Uterus (tissue), 4 donors: ENCODE data around the gene PCYT1A. TPM values are rescaled to one million over a fixed set of nuclear protein-coding genes. Genes with fewer than 3 reads are reported as not detected.
"Not testable (repeated sequence)": the region's sequence is repeated elsewhere in the genome, so short reads cannot be mapped to it uniquely, and the experiment has no call there.

Source experiments
- DNase-seq, 2 donors: peaks; one replicate each; pipeline ENCODE4 v3.0.0-alpha.2; 2019 to 2020
- H3K27ac ChIP-seq, 2 donors: fragments of 200-600 bp; sonication (generic); 1 replicate in 1 of 2; 2 replicates in 1 of 2; pipeline ENCODE4 v1.5.1; 2016 to 2018
- H3K27me3 ChIP-seq, 2 donors: fragments of 200-600 bp; sonication (generic); one replicate each; pipeline ENCODE4 v1.5.1; 2018 to 2019; ENCODE audit warnings: control low read depth in 1 of 2
- H3K36me3 ChIP-seq, 2 donors: fragments of 200-600 bp; sonication (generic); one replicate each; pipeline ENCODE4 v1.5.1; 2019; ENCODE audit warnings: control low read depth in 1 of 2
- H3K4me1 ChIP-seq, 2 donors: fragments of 200-600 bp; sonication (generic); one replicate each; pipeline ENCODE4 v1.5.1; 2018 to 2019; ENCODE audit warnings: control low read depth in 1 of 2
- H3K4me3 ChIP-seq, 2 donors: fragments of 200-600 bp; sonication (generic); 1 replicate in 1 of 2; 2 replicates in 1 of 2; pipeline ENCODE4 v1.5.1; 2018 to 2019; ENCODE audit warnings: mild to moderate bottlenecking in 1 of 2
- H3K9me3 ChIP-seq, 2 donors: fragments of 200-600 bp; sonication (generic); one replicate each; pipeline ENCODE4 v1.5.1; 2019; ENCODE audit warnings: control low read depth in 1 of 2
- CTCF ChIP-seq, 4 experiments: fragments of 200-600 bp in 2 of 4; fragments of 450-650 bp in 2 of 4; sonication (generic) in 2 of 4; IDR thresholded peaks; one replicate each; pipeline ENCODE4 v1.5.1; 2016 to 2019; ENCODE audit warnings: antibody characterized with exemption in 4 of 4, mild to moderate bottlenecking in 2 of 4, moderate library complexity in 1 of 4
- POLR2A ChIP-seq, 2 donors: fragments of 450-650 bp; IDR thresholded peaks; one replicate each; pipeline ENCODE4 v1.6.1; 2016; ENCODE audit warnings: antibody characterized with exemption in 2 of 2, mild to moderate bottlenecking in 1 of 2, moderate library complexity in 1 of 2
- intact Hi-C: fragments of 100-400 bp; cut with DNase I; formaldehyde crosslinking; loops from one replicate; pipeline ENCODE4 v1.15.1; 2023; ENCODE audit warnings: low total_unique reads
- small RNA-seq: library from RNA; depleted of rRNA; stranded (forward); fragments of <200 nt; gene quantifications from one replicate; pipeline ENCODE3, GENCODE V24; 2016
- total RNA-seq, 4 donors: library from RNA; depleted of rRNA in 3 of 4; stranded (reverse); fragments of >200 nt in 3 of 4; gene quantifications; one replicate each; pipeline versions ENCODE4 v1.1.0 to v1.2.4, GENCODE V29; 2014 to 2023
- donor health status: DM: yes; HTN: yes; CAD: no.

Gene PCYT1A
- total RNA-seq, 4 donors from 2014 or later: 36.5 to 275 (median 56.0) TPM

GRCh38 chr3:196184881-196185280 lies 102.6 kb downstream of the PCYT1A start:
- H3K36me3 ChIP-seq: no peaks in the 10 kb centered on the region
- H3K27ac ChIP-seq: no peak overlapping the region
- H3K4me3 ChIP-seq: no peak overlapping the region
- no peak for DNase-seq
- intact Hi-C loops: no loop called here
- no peaks in the 10 kb centered on the region for H3K4me1 ChIP-seq
- no peak for TF ChIP-seq POLR2A (IDR thresholded peaks at IDR 0.05)
- TF ChIP-seq CTCF (IDR thresholded peaks at IDR 0.05): no peak
- no peaks in the 10 kb centered on the region for H3K27me3 ChIP-seq
- H3K9me3 ChIP-seq: no peaks in the 10 kb centered on the region

GRCh38 chr3:196184169-196184432 lies 103.4 kb downstream of the PCYT1A start:
- H3K27me3 ChIP-seq, H3K27ac ChIP-seq, H3K4me3 ChIP-seq, intact Hi-C loops, H3K36me3 ChIP-seq, DNase-seq, H3K4me1 ChIP-seq, H3K9me3 ChIP-seq: not testable (repeated sequence)

- TF ChIP-seq CTCF (IDR thresholded peaks at IDR 0.05) (no peak), POLR2A (IDR thresholded peaks at IDR 0.05) (no peak)
- Histone ChIP-seq H3K4me1 (no peaks in the 10 kb centered on the region), H3K9me3 (no peaks in the 10 kb centered on the region), H3K4me3 (no peak overlapping the region), H3K36me3 (no peaks in the 10 kb centered on the region), H3K27ac (no peak overlapping the region), H3K27me3 (no peaks in the 10 kb centered on the region)
- no peak for DNase-seq
- intact Hi-C loops: no loop called here
These were observed 106.4 kb downstream of the PCYT1A start for GRCh38 chr3:196181127-196181546.

- Histone ChIP-seq H3K9me3 (no peaks in the 10 kb centered on the region), H3K36me3 (no peaks in the 10 kb centered on the region), H3K27ac (no peak overlapping the region), H3K4me3 (no peak overlapping the region), H3K27me3 (no peaks in the 10 kb centered on the region), H3K4me1 (no peaks in the 10 kb centered on the region)
- DNase-seq: no peak
- no peak for TF ChIP-seq CTCF (IDR thresholded peaks at IDR 0.05)
- no peak for TF ChIP-seq POLR2A (IDR thresholded peaks at IDR 0.05)
- intact Hi-C loops: no loop called here
These were observed 107.2 kb downstream of the PCYT1A start for GRCh38 chr3:196180346-196180745.

Small RNAs within 50 kb of the gene (small RNA-seq; reads per million reads assigned to genes)
- gene AC069257.2: not detected
- not detected for gene RF00019

Other genes with a start within 250 kb of the PCYT1A start
- gene TFRC, start 205.6 kb downstream of the PCYT1A start, total RNA-seq: 10 to 100 TPM; 29.5 to 87.7 (median 44.6) TPM
- gene ZDHHC19, start 76.3 kb downstream of the PCYT1A start, total RNA-seq: 1 to 10 TPM in 1 of 4 donors, not detected in 3; 2.2 TPM
- under 1 TPM in 1 of 4 donors, not detected in 3; 0.48 TPM for gene SLC51A, start 71.2 kb downstream of the PCYT1A start, total RNA-seq
- gene DYNLT2B, start 30.5 kb upstream of the PCYT1A start, total RNA-seq: 10 to 100 TPM in 1 of 4 donors, 1 to 10 TPM in 2, not detected in 1; 1.3 to 12.0 (median 7.3) TPM
- not detected for gene TM4SF19, start 50.7 kb upstream of the PCYT1A start, total RNA-seq
- gene UBXN7, start 144.7 kb upstream of the PCYT1A start, total RNA-seq: 10 to 100 TPM in 3 of 4 donors, 1 to 10 TPM in 1; 6.5 to 85.0 (median 39.0) TPM
- 10 to 100 TPM in 3 of 4 donors, 1 to 10 TPM in 1; 9.4 to 35.2 (median 18.6) TPM for gene RNF168, start 216.0 kb upstream of the PCYT1A start, total RNA-seq
- not detected for gene SMCO1, start 227.6 kb upstream of the PCYT1A start, total RNA-seq